Colon (tissue), 2 donors: ENCODE measurements around the gene DCP2.
"Not testable (repeated sequence)": the region's sequence is repeated elsewhere in the genome, so short reads cannot be mapped to it uniquely, and the experiment has no call there.

Source experiments
- FAIRE-seq: peaks from 2 replicates; lab custom pipeline; 2012; peaks lifted over from hg19 to GRCh38; lab: Jason Lieb, UNC
- donor health status: control.
- donor health status: control.

The DCP2 gene

GRCh38 chr5:112976432-112977309 is at the start of gene DCP2:
DCP2 (plus strand) TSS chr5:112976798; CDS start chr5:112976934, 136 bp downstream.
- FAIRE-seq, result peak; percentile 62

- FAIRE-seq, result no peak
Observed at GRCh38 chr5:112929336-112930081, 47.1 kb upstream of the DCP2 start.

- no peak for FAIRE-seq
Observed at GRCh38 chr5:112930082-112930344, 46.6 kb upstream of the DCP2 start.

GRCh38 chr5:112931473-112931872 is 45.1 kb upstream of the DCP2 start:
- no peak for FAIRE-seq

GRCh38 chr5:112933105-112933504 is 43.5 kb upstream of the DCP2 start:
- no peak for FAIRE-seq

- FAIRE-seq, result no peak
Observed at GRCh38 chr5:112933651-112934365, 42.8 kb upstream of the DCP2 start.

- no peak for FAIRE-seq
Observed at GRCh38 chr5:112934366-112934663, 42.3 kb upstream of the DCP2 start.

- no peak for FAIRE-seq
Observed at GRCh38 chr5:112935675-112936074, 40.9 kb upstream of the DCP2 start.

GRCh38 chr5:112938286-112938685 is 38.3 kb upstream of the DCP2 start:
- no peak for FAIRE-seq

- FAIRE-seq, result no peak
Observed at GRCh38 chr5:112940670-112941069, 35.9 kb upstream of the DCP2 start.

- FAIRE-seq, result peak; percentile 24
Observed at GRCh38 chr5:112948458-112948857, 28.1 kb upstream of the DCP2 start.

GRCh38 chr5:112951124-112951702 is 25.4 kb upstream of the DCP2 start:
- FAIRE-seq, result no peak

- no peak for FAIRE-seq
Observed at GRCh38 chr5:112956606-112957005, 20.0 kb upstream of the DCP2 start.

- no peak for FAIRE-seq
Observed at GRCh38 chr5:112957036-112957808, 19.4 kb upstream of the DCP2 start.

- no peak for FAIRE-seq
Observed at GRCh38 chr5:112958093-112959088, 18.2 kb upstream of the DCP2 start.

- FAIRE-seq, result not testable (repeated sequence)
Observed at GRCh38 chr5:112959872-112960271, 16.7 kb upstream of the DCP2 start.

- no peak for FAIRE-seq
Observed at GRCh38 chr5:112960315-112960714, 16.3 kb upstream of the DCP2 start.

GRCh38 chr5:112960863-112961504 is 15.6 kb upstream of the DCP2 start:
- no peak for FAIRE-seq

GRCh38 chr5:112963374-112963733 is 13.2 kb upstream of the DCP2 start:
- not testable (repeated sequence) for FAIRE-seq

- no peak for FAIRE-seq
Observed at GRCh38 chr5:112965733-112966306, 10.8 kb upstream of the DCP2 start.
